A549 (cell line): ENCODE measurements around the gene ZBTB20.

Experiments used
- CTCF ChIP-seq: fragments of >200 bp; sonication (Bioruptor Twin); formaldehyde crosslinking; IDR thresholded peaks from 3 replicates; pipeline ENCODE4 v1.5.1; 2016
- POLR2A ChIP-seq: IDR thresholded peaks from 2 replicates; pipeline ENCODE4 v1.6.1; 2012; ENCODE audit warnings: mild to moderate bottlenecking, low read length

GRCh38 chr3:114527036-114527644 lies 619.9 kb downstream of the ZBTB20 start:
- peak; percentile 63 for TF ChIP-seq CTCF
- no peak for TF ChIP-seq POLR2A
